Activated T-helper 2 cell treated with anti-CD3 and anti-CD28 coated beads, Interferon-gamma antibody, Interleukin-2, Interleukin-4, amounts not matched to agents 10 μg/mL and 5 μg/mL and 100 μg/mL, durations not matched to agents 14 hours and 24 hours and 36 hours (primary cell): ENCODE measurements around the gene GRIK1. TPM values are rescaled to one million over a fixed set of nuclear protein-coding genes. Genes with fewer than 3 reads are reported as not detected.

Experiments
- DNase-seq: peaks from one replicate; pipeline ENCODE4 v3.0.0; 2021; ENCODE audit warnings: low spot score
- H3K27ac Mint-ChIP-seq: one replicate; pipeline ENCODE4 v1.8.0; 2021; ENCODE audit warnings: mixed read lengths
- H3K27me3 Mint-ChIP-seq: one replicate; pipeline ENCODE4 v1.8.0; 2021; ENCODE audit warnings: low read depth, mixed read lengths
- H3K36me3 Mint-ChIP-seq: one replicate; pipeline ENCODE4 v1.8.0; 2021; ENCODE audit warnings: low read depth, mixed read lengths
- H3K4me1 Mint-ChIP-seq: one replicate; pipeline ENCODE4 v1.8.0; 2021; ENCODE audit warnings: low read depth, mixed read lengths
- H3K4me3 Mint-ChIP-seq: one replicate; pipeline ENCODE4 v1.8.0; 2021; ENCODE audit warnings: low read depth, mild to moderate bottlenecking, moderate library complexity, mixed read lengths
- H3K9me3 Mint-ChIP-seq: one replicate; pipeline ENCODE4 v1.8.0; 2021; ENCODE audit warnings: mixed read lengths
- intact Hi-C: fragments of 100-400 bp; cut with micrococcal nuclease; formaldehyde crosslinking; loops from one replicate; pipeline ENCODE4 v1.15.1; 2023
- total RNA-seq: library from RNA; stranded (reverse); gene quantifications from 2 replicates; pipeline ENCODE4 v1.2.3, GENCODE V29; 2022

The GRIK1 gene
- total RNA-seq, 1 donor from 2014 or later, result not detected

- DNase-seq, result no peak
- intact Hi-C loops, result no loop called here
- Mint-ChIP-seq H3K36me3 (no peaks in the 10 kb centered on the region), H3K4me3 (no peak overlapping the region), H3K4me1 (no peaks in the 10 kb centered on the region), H3K27ac (no peak overlapping the region), H3K9me3 (no peaks in the 10 kb centered on the region), H3K27me3 (no peaks in the 10 kb centered on the region)
Observed at GRCh38 chr21:29748391-29749167, 191.2 kb downstream of the GRIK1 start.

- H3K9me3 Mint-ChIP-seq, result no peaks in the 10 kb centered on the region
- intact Hi-C loops, result no loop called here
- no peak overlapping the region for H3K4me3 Mint-ChIP-seq
- H3K36me3 Mint-ChIP-seq, result no peaks in the 10 kb centered on the region
- DNase-seq, result no peak
- no peak overlapping the region for H3K27ac Mint-ChIP-seq
- no peaks in the 10 kb centered on the region for H3K27me3 Mint-ChIP-seq
- no peaks in the 10 kb centered on the region for H3K4me1 Mint-ChIP-seq
Observed at GRCh38 chr21:29741761-29742160, 198.0 kb downstream of the GRIK1 start.

- Mint-ChIP-seq H3K27me3 (no peaks in the 10 kb centered on the region), H3K9me3 (no peaks in the 10 kb centered on the region), H3K4me1 (no peaks in the 10 kb centered on the region), H3K4me3 (no peak overlapping the region), H3K27ac (no peak overlapping the region), H3K36me3 (no peaks in the 10 kb centered on the region)
- intact Hi-C loops, result no loop called here
- DNase-seq, result no peak
Observed at GRCh38 chr21:29739176-29739575, 200.6 kb downstream of the GRIK1 start.

- no peaks in the 10 kb centered on the region for H3K36me3 Mint-ChIP-seq
- no peaks in the 10 kb centered on the region for H3K27me3 Mint-ChIP-seq
Observed at GRCh38 chr21:29738730-29739129, 201.1 kb downstream of the GRIK1 start.

GRCh38 chr21:29737186-29737585 is 202.6 kb downstream of the GRIK1 start:
- Mint-ChIP-seq H3K27ac (no peak overlapping the region), H3K36me3 (no peaks in the 10 kb centered on the region), H3K27me3 (no peaks in the 10 kb centered on the region), H3K4me3 (no peak overlapping the region), H3K4me1 (no peaks in the 10 kb centered on the region), H3K9me3 (no peaks in the 10 kb centered on the region)
- intact Hi-C loops, result no loop called here
- DNase-seq, result no peak

More at GRCh38 chr21:29738730-29739129, 201.1 kb downstream of the GRIK1 start:
- Mint-ChIP-seq H3K4me3 (no peak overlapping the region), H3K9me3 (no peaks in the 10 kb centered on the region), H3K27ac (no peak overlapping the region), H3K4me1 (no peaks in the 10 kb centered on the region)
- no peak for DNase-seq
- intact Hi-C loops, result no loop called here

GRCh38 chr21:29730281-29730680 is 209.5 kb downstream of the GRIK1 start:
- Mint-ChIP-seq H3K4me3 (no peak overlapping the region), H3K9me3 (no peaks in the 10 kb centered on the region), H3K4me1 (no peaks in the 10 kb centered on the region), H3K27me3 (peaks cover 2% of the 10 kb centered on the region), H3K36me3 (no peaks in the 10 kb centered on the region), H3K27ac (no peak overlapping the region)
- intact Hi-C loops, result no loop called here
- no peak for DNase-seq

- no peaks in the 10 kb centered on the region for H3K4me1 Mint-ChIP-seq
- DNase-seq, result no peak
- intact Hi-C loops, result no loop called here
- no peaks in the 10 kb centered on the region for H3K36me3 Mint-ChIP-seq
- no peak overlapping the region for H3K27ac Mint-ChIP-seq
- no peak overlapping the region for H3K4me3 Mint-ChIP-seq
- peaks cover 2% of the 10 kb centered on the region for H3K27me3 Mint-ChIP-seq
- H3K9me3 Mint-ChIP-seq, result no peaks in the 10 kb centered on the region
Observed at GRCh38 chr21:29726044-29726443, 213.8 kb downstream of the GRIK1 start.

GRCh38 chr21:29725025-29725736 is 214.6 kb downstream of the GRIK1 start:
- Mint-ChIP-seq H3K4me3 (no peak overlapping the region), H3K27me3 (peaks cover 2% of the 10 kb centered on the region), H3K4me1 (no peaks in the 10 kb centered on the region), H3K27ac (no peak overlapping the region), H3K9me3 (no peaks in the 10 kb centered on the region), H3K36me3 (no peaks in the 10 kb centered on the region)
- DNase-seq, result no peak
- intact Hi-C loops, result no loop called here

- Mint-ChIP-seq H3K4me1 (no peaks in the 10 kb centered on the region), H3K36me3 (no peaks in the 10 kb centered on the region), H3K9me3 (no peaks in the 10 kb centered on the region), H3K27me3 (no peaks in the 10 kb centered on the region), H3K4me3 (no peak overlapping the region), H3K27ac (no peak overlapping the region)
- intact Hi-C loops, result no loop called here
- no peak for DNase-seq
Observed at GRCh38 chr21:29721964-29722363, 217.8 kb downstream of the GRIK1 start.

- no peak for DNase-seq
- Mint-ChIP-seq H3K4me3 (no peak overlapping the region), H3K27ac (no peak overlapping the region), H3K4me1 (no peaks in the 10 kb centered on the region), H3K9me3 (no peaks in the 10 kb centered on the region), H3K27me3 (no peaks in the 10 kb centered on the region), H3K36me3 (no peaks in the 10 kb centered on the region)
- intact Hi-C loops, result no loop called here
Observed at GRCh38 chr21:29721221-29721620, 218.6 kb downstream of the GRIK1 start.

GRCh38 chr21:29719521-29719920 is 220.3 kb downstream of the GRIK1 start:
- H3K36me3 Mint-ChIP-seq, result no peaks in the 10 kb centered on the region
- H3K4me1 Mint-ChIP-seq, result no peaks in the 10 kb centered on the region
- H3K27me3 Mint-ChIP-seq, result no peaks in the 10 kb centered on the region
- DNase-seq, result no peak
- H3K27ac Mint-ChIP-seq, result no peak overlapping the region
- intact Hi-C loops, result no loop called here
- H3K4me3 Mint-ChIP-seq, result no peak overlapping the region
- no peaks in the 10 kb centered on the region for H3K9me3 Mint-ChIP-seq

- H3K4me3 Mint-ChIP-seq, result no peak overlapping the region
- H3K4me1 Mint-ChIP-seq, result no peaks in the 10 kb centered on the region
- no peaks in the 10 kb centered on the region for H3K9me3 Mint-ChIP-seq
- no peaks in the 10 kb centered on the region for H3K36me3 Mint-ChIP-seq
- DNase-seq, result no peak
- no peaks in the 10 kb centered on the region for H3K27me3 Mint-ChIP-seq
- intact Hi-C loops, result no loop called here
- no peak overlapping the region for H3K27ac Mint-ChIP-seq
Observed at GRCh38 chr21:29718081-29718815, 221.5 kb downstream of the GRIK1 start.

- Mint-ChIP-seq H3K4me3 (no peak overlapping the region), H3K36me3 (no peaks in the 10 kb centered on the region), H3K27me3 (no peaks in the 10 kb centered on the region), H3K27ac (no peak overlapping the region), H3K4me1 (no peaks in the 10 kb centered on the region), H3K9me3 (no peaks in the 10 kb centered on the region)
- intact Hi-C loops, result no loop called here
- DNase-seq, result no peak
Observed at GRCh38 chr21:29717659-29718058, 222.1 kb downstream of the GRIK1 start.
